CD8-positive, alpha-beta memory T cell (primary cell): Measurements from ENCODE around the gene GFY. TPM values are rescaled to one million over a fixed set of nuclear protein-coding genes. Genes with fewer than 3 reads are reported as not detected.

ENCODE experiments used
- CTCF ChIA-PET: fragments of 350-600 bp; sonication (Branson Sonifier 250); formaldehyde crosslinking; loops from one replicate; lab custom pipeline; 2021; ENCODE audit warnings: antibody characterized with exemption; lab: Charles Lee
- POLR2A ChIA-PET: fragments of 350-600 bp; sonication (Branson Sonifier 250); formaldehyde crosslinking; loops from one replicate; lab custom pipeline; 2021; ENCODE audit warnings: antibody characterized with exemption; lab: Charles Lee
- DNase-seq, 5 donors: peaks; one replicate each; pipeline versions ENCODE4 v3.0.0 to v3.0.0-alpha.2; 2020 to 2022; ENCODE audit warnings: mixed read lengths in 1 of 5
- H3K27ac ChIP-seq: one replicate; pipeline ENCODE4 v1.7.0; 2013; ENCODE audit warnings: low read depth, mild to moderate bottlenecking, low read length, moderate library complexity
- H3K27me3 ChIP-seq: 2 replicates; pipeline ENCODE4 v1.7.0; 2013; ENCODE audit warnings: low read length, mild to moderate bottlenecking; ENCODE audit not compliant: insufficient read depth, poor library complexity, severe bottlenecking
- H3K36me3 ChIP-seq: 2 replicates; pipeline ENCODE4 v1.7.0; 2013; ENCODE audit warnings: mild to moderate bottlenecking, low read length, moderate library complexity; ENCODE audit not compliant: insufficient read depth
- H3K4me1 ChIP-seq: 2 replicates; pipeline ENCODE4 v1.7.0; 2013; ENCODE audit warnings: mild to moderate bottlenecking, low read length, moderate library complexity; ENCODE audit not compliant: insufficient read depth
- H3K4me3 ChIP-seq: 2 replicates; pipeline ENCODE4 v1.7.0; 2013; ENCODE audit warnings: mild to moderate bottlenecking, low read length
- H3K9me3 ChIP-seq: 2 replicates; pipeline ENCODE4 v1.7.0; 2013; ENCODE audit warnings: mild to moderate bottlenecking, low read length
- H3K27ac Mint-ChIP-seq, 8 donors: one replicate each; pipeline ENCODE4 v1.8.0; 2020 to 2021; ENCODE audit warnings: mixed read lengths in 8 of 8, mild to moderate bottlenecking in 6 of 8, inconsistent platforms in 3 of 8, moderate library complexity in 3 of 8
- H3K27me3 Mint-ChIP-seq, 2 donors: one replicate each; pipeline ENCODE4 v1.8.0; 2020 to 2021; ENCODE audit warnings: mixed read lengths in 2 of 2, mild to moderate bottlenecking in 1 of 2, moderate library complexity in 1 of 2
- H3K36me3 Mint-ChIP-seq, 3 donors: one replicate each; pipeline ENCODE4 v1.8.0; 2020 to 2021; ENCODE audit warnings: mixed read lengths in 3 of 3, inconsistent platforms in 1 of 3, mild to moderate bottlenecking in 1 of 3
- H3K4me1 Mint-ChIP-seq, 3 donors: one replicate each; pipeline ENCODE4 v1.8.0; 2020 to 2021; ENCODE audit warnings: mixed read lengths in 3 of 3, inconsistent platforms in 1 of 3, mild to moderate bottlenecking in 1 of 3
- H3K4me3 Mint-ChIP-seq, 7 donors: one replicate each; pipeline ENCODE4 v1.8.0; 2020 to 2021; ENCODE audit warnings: mixed read lengths in 7 of 7, mild to moderate bottlenecking in 6 of 7, moderate library complexity in 4 of 7, inconsistent platforms in 2 of 7
- H3K9me3 Mint-ChIP-seq, 5 donors: one replicate each; pipeline ENCODE4 v1.8.0; 2020 to 2022; ENCODE audit warnings: mixed read lengths in 5 of 5, mild to moderate bottlenecking in 3 of 5, moderate library complexity in 2 of 5, inconsistent platforms in 1 of 5
- polyA plus RNA-seq: library from polyadenylated mRNA; unstranded; fragments of 300-500 nt; fragmentation: Illumina TruSeq; gene quantifications from one replicate; pipeline ENCODE4 v1.2.3, GENCODE V29; 2021
- total RNA-seq, 2 experiments: library from RNA; stranded (reverse); gene quantifications; one replicate each; pipeline ENCODE4 v1.2.3, GENCODE V29; 2021

Gene GFY
- total and polyA plus RNA-seq, 3 experiments from 2014 or later, result not detected

DNA sequence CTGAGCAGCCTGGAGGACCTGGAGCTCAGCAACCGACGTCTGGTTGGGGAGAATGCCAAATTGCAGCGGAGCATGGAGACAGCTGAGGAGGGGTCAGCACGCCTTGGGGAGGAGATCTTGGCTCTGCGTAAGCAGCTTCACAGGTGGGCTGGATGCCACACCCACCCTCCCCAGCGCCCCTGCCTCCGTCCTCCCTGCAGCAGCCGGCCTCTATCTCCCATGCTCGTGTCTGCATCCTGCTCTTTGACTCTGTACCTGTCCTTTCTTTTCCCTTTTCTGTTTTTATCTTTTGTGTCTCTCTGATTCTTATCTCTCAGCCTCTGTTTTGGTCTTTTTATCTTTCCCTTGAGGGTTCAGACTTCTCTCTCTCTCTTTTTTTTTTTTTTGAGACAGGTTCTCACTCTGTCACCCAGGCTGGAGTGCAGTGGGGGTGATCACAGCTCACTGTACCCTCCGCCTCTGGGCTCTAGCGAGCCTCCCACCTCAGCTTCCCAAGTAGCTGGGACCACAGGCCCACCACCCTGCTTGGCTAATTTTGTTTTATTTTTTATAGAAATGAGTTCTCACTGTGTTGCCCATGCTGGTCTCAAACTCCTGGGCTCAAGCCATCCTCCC is 27.1 kb upstream of the GFY start:
- no peaks in the 10 kb centered on the region for H3K9me3 ChIP-seq
- H3K27ac ChIP-seq, result no peak overlapping the region
- DNase-seq, result no peak
- POLR2A ChIA-PET, result no interaction called here
- no peak overlapping the region for H3K4me3 ChIP-seq
- Mint-ChIP-seq H3K36me3 (peaks cover 0 to 3% (median 0%) of the 10 kb centered on the region in 3 donors), H3K27ac (peak overlapping the region in 4 of 8 donors; percentile 18 to 96 (median 54)), H3K4me3 (no peak overlapping the region), H3K27me3 (peaks cover 0 to 6% of the 10 kb centered on the region in 2 donors), H3K4me1 (peaks cover 5 to 10% (median 5%) of the 10 kb centered on the region in 3 donors), H3K9me3 (no peaks in the 10 kb centered on the region)
- H3K27me3 ChIP-seq, result no peaks in the 10 kb centered on the region
- CTCF ChIA-PET, result interaction anchor here (1.9 kb wide), 1 partner anchor 72 kb away, joined by 5 read pairs; no protein-coding TSS in a partner anchor
- peaks cover 7% of the 10 kb centered on the region for H3K4me1 ChIP-seq
- no peaks in the 10 kb centered on the region for H3K36me3 ChIP-seq

DNA sequence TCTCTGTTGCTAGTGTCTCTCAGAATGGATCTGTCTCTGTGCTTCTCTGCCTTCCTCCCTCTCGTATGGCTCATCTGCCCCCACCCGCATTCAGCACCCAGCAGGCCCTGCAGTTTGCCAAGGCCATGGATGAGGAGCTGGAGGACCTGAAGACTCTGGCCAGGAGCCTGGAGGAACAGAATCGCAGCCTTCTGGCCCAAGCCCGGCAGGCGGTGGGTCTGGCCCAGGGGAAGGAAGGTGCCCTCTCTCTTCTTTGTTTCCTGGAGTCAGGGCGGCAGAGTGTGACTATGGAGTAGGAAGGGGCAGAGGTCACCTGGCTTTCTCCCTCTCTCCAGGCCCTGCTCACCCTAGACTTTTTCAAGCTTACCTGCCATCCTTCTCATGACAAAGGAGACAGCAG is 26.3 kb upstream of the GFY start:
- no peak overlapping the region for H3K4me3 Mint-ChIP-seq
- Histone ChIP-seq H3K27ac (no peak overlapping the region), H3K4me3 (no peak overlapping the region), H3K9me3 (no peaks in the 10 kb centered on the region), H3K36me3 (no peaks in the 10 kb centered on the region), H3K27me3 (no peaks in the 10 kb centered on the region), H3K4me1 (peaks cover 7% of the 10 kb centered on the region)
- no peaks in the 10 kb centered on the region for H3K9me3 Mint-ChIP-seq
- peak overlapping the region in 3 of 8 donors; percentile 18 to 47 (median 26) for H3K27ac Mint-ChIP-seq
- DNase-seq, result peak in 1 of 5 donors; percentile 23
- ChIA-PET POLR2A (no interaction called here), CTCF (no interaction called here)
- H3K36me3 Mint-ChIP-seq, result peaks cover 0 to 3% (median 0%) of the 10 kb centered on the region in 3 donors
- peaks cover 0 to 6% of the 10 kb centered on the region in 2 donors for H3K27me3 Mint-ChIP-seq
- H3K4me1 Mint-ChIP-seq, result peaks cover 5 to 10% (median 5%) of the 10 kb centered on the region in 3 donors

- peaks cover 0 to 8% of the 10 kb centered on the region in 2 donors for H3K27me3 Mint-ChIP-seq
- H3K9me3 Mint-ChIP-seq, result no peaks in the 10 kb centered on the region
- peaks cover 5 to 10% (median 8%) of the 10 kb centered on the region in 3 donors for H3K4me1 Mint-ChIP-seq
- Histone ChIP-seq H3K36me3 (no peaks in the 10 kb centered on the region), H3K4me3 (no peak overlapping the region), H3K9me3 (no peaks in the 10 kb centered on the region), H3K27ac (no peak overlapping the region), H3K27me3 (no peaks in the 10 kb centered on the region), H3K4me1 (peaks cover 7% of the 10 kb centered on the region)
- peaks cover 0 to 3% (median 0%) of the 10 kb centered on the region in 3 donors for H3K36me3 Mint-ChIP-seq
- H3K4me3 Mint-ChIP-seq, result no peak overlapping the region
- CTCF ChIA-PET, result no interaction called here
- H3K27ac Mint-ChIP-seq, result no peak overlapping the region
- peak in 1 of 5 donors; percentile 9 for DNase-seq
- POLR2A ChIA-PET, result interaction anchor here (0.7 kb wide), 1 partner anchor 35 kb away, joined by 8 read pairs; no protein-coding TSS in a partner anchor
Observed at GRCh38 chr19:49400029-49400428, 25.2 kb upstream of the GFY start.

DNA sequence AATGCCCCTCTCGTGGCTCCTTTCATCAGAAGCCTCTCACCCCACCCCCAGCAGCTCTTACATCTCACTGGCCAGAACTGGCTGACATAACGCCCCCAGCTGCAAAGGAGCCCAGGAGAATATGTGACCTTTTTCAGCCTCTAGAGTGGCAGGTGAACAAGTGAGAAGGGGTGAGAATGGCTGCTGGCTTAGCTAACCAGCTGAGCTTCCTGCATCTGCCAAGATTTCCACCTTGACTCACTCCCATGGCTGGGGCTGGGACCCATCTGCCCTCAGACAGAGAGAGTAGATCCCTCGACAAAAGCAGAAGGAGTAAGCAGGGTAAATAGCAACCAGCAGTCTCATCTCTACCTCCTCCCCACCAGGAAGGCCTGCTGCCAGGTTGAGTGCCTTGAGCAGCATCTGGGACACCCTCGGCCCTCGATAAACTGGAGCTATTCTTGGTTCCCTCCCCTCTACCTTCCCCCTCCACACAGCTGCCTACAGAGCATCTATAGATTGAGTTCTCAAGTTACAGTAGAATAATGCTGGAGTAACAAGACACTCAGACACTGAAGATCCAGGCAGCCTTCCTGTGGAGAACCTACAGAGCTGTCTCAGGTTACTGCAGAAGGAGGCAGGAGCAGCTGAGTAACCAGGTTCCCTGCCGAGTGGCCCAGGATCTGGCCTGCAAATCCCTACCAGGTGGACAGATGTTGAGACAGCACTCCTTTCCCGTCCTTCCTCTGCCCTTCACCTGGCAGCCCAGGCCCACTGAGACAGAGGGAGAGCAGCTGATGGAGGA is 21.6 kb upstream of the GFY start:
- H3K27ac Mint-ChIP-seq, result no peak overlapping the region
- POLR2A ChIA-PET, result no interaction called here

DNA sequence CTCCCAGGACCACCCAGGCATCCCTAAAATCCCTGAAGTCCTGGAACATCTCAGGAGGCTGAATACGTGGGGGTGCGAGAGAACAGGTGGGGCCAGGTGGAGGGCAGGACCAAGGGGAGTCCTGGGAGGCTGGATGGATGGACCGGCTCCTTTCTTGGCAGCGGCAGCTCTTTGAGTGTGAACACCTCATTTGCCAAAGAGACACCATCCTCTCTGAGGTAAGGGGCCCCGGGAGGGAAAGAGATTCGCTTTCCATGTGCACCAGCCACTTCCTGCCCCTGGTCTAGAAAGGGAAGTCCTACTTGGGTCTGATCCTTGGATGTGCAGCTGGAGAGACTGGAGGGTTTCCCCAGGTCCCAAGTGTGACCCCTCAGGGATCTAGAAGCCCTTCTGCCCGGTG is 18.1 kb upstream of the GFY start:
- Histone ChIP-seq H3K36me3 (no peaks in the 10 kb centered on the region), H3K27ac (no peak overlapping the region), H3K9me3 (no peaks in the 10 kb centered on the region), H3K4me1 (peaks cover 39% of the 10 kb centered on the region), H3K27me3 (no peaks in the 10 kb centered on the region), H3K4me3 (no peak overlapping the region)
- Mint-ChIP-seq H3K9me3 (no peaks in the 10 kb centered on the region), H3K4me1 (peaks cover 33 to 51% (median 45%) of the 10 kb centered on the region in 3 donors), H3K36me3 (no peaks in the 10 kb centered on the region), H3K27me3 (peaks cover 0 to 4% of the 10 kb centered on the region in 2 donors), H3K4me3 (no peak overlapping the region), H3K27ac (no peak overlapping the region)
- no peak for DNase-seq
- ChIA-PET CTCF (interaction anchor here (0.9 to 1.2 kb wide), 3 partner anchors 10 to 66 kb away, joined by 3 read pairs; no protein-coding TSS in a partner anchor), POLR2A (no interaction called here)

More for the DNA sequence above, 21.6 kb upstream of the GFY start:
- Mint-ChIP-seq H3K4me1 (peaks cover 10 to 20% (median 17%) of the 10 kb centered on the region in 3 donors), H3K4me3 (no peak overlapping the region), H3K36me3 (peaks cover 0 to 2% (median 0%) of the 10 kb centered on the region in 3 donors), H3K9me3 (no peaks in the 10 kb centered on the region), H3K27me3 (peaks cover 0 to 5% of the 10 kb centered on the region in 2 donors)
- H3K9me3 ChIP-seq, result no peaks in the 10 kb centered on the region
- H3K27ac ChIP-seq, result no peak overlapping the region
- CTCF ChIA-PET, result interaction anchor here (1.0 to 1.6 kb wide), 2 partner anchors 11 to 73 kb away, joined by 3 to 5 read pairs; no protein-coding TSS in a partner anchor
- peaks cover 11% of the 10 kb centered on the region for H3K4me1 ChIP-seq
- peak in 1 of 5 donors; percentile 13 for DNase-seq
- H3K36me3 ChIP-seq, result no peaks in the 10 kb centered on the region
- no peaks in the 10 kb centered on the region for H3K27me3 ChIP-seq
- H3K4me3 ChIP-seq, result no peak overlapping the region

DNA sequence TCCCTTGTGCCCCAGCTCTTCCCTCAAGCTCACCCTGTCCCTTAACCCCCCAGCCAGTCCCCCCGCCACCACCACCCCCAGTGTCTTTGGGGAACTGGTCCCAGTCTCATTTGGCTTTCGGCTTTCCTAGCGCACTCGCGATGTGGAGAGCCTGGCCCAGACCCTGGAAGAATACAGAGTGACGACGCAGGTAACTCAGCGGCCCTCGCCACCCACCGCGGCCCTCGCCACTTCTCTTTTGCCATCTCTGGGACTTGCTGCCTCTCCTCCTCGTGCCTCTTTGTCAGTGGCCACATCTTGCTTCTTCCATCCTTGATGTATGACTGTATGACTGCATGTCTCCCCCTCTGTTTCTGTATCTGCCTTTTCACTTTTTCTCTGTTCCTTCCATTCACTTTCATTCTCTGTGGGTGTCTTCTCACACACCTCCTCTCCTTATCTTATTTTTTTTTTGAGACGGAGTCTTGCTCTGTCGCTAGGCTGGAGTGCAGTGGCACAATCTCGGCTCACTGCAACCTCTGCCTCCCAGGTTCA is 17.6 kb upstream of the GFY start:
- DNase-seq, result no peak
- Histone ChIP-seq H3K36me3 (no peaks in the 10 kb centered on the region), H3K27ac (no peak overlapping the region), H3K9me3 (no peaks in the 10 kb centered on the region), H3K4me1 (peaks cover 41% of the 10 kb centered on the region), H3K4me3 (no peak overlapping the region), H3K27me3 (no peaks in the 10 kb centered on the region)
- Mint-ChIP-seq H3K36me3 (no peaks in the 10 kb centered on the region), H3K27ac (peak overlapping the region in 3 of 8 donors; percentile 54 to 74 (median 66)), H3K4me1 (peaks cover 36 to 54% (median 49%) of the 10 kb centered on the region in 3 donors), H3K4me3 (no peak overlapping the region), H3K9me3 (no peaks in the 10 kb centered on the region), H3K27me3 (peaks cover 0 to 4% of the 10 kb centered on the region in 2 donors)
- ChIA-PET CTCF (interaction anchor here (0.9 to 1.0 kb wide), 2 partner anchors 9 to 66 kb away, joined by 3 read pairs; no protein-coding TSS in a partner anchor), POLR2A (no interaction called here)

DNA sequence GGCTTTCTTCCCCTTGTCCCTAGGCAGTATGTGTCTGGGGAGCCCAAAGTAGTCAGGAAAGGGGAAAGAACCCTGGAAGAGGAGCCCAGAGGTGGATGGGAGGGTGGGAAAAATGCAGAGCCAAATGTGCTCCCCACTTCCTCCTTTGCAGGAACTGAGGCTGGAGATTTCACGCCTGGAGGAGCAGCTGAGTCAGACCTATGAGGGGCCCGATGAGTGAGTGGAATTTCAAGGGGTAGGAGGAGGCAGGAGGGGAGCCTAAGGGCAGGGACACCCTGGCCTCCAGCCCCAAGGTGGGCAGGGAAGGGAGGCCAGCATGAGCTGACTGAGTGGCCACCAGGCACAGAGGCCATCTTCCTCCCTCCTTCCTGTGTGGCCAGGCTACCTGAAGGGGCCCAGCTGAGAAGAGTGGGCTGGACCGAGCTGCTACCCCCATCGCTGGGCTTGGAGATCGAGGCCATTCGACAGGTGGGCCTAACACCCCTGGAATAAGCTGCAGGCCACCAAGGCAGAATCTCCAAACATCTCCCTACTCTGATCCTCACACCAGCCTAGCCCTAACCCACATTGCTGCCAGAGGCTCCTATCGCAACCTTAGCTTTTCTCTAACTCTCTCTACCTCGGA is 16.3 kb upstream of the GFY start:
- Mint-ChIP-seq H3K4me3 (peak overlapping the region in 6 of 7 donors; percentile 19 to 72 (median 55)), H3K27ac (peak overlapping the region in 7 of 8 donors; percentile 63 to 96 (median 84)), H3K36me3 (no peaks in the 10 kb centered on the region), H3K9me3 (no peaks in the 10 kb centered on the region), H3K27me3 (peaks cover 0 to 4% of the 10 kb centered on the region in 2 donors), H3K4me1 (peaks cover 36 to 54% (median 50%) of the 10 kb centered on the region in 3 donors)
- Histone ChIP-seq H3K36me3 (no peaks in the 10 kb centered on the region), H3K4me1 (peaks cover 41% of the 10 kb centered on the region), H3K27ac (peak overlapping the region; percentile 3), H3K4me3 (peak overlapping the region; percentile 5), H3K9me3 (no peaks in the 10 kb centered on the region), H3K27me3 (no peaks in the 10 kb centered on the region)
- ChIA-PET CTCF (interaction anchor here (0.9 to 1.5 kb wide), 4 partner anchors 17 to 65 kb away, joined by 3 to 4 read pairs (median 4); partner anchors contain the start of gene FLT3LG), POLR2A (interaction anchor here (1.0 kb wide), 1 partner anchor 41 kb away, joined by 3 read pairs; no protein-coding TSS in a partner anchor)
- DNase-seq, result no peak
